AG09319 (cell line): ENCODE data around the gene OR5H6.

Source experiments
- DNase-seq: peaks from one replicate; pipeline ENCODE4 v3.0.0-alpha.2; 2010; ENCODE audit warnings: low read depth; ENCODE audit errors: extremely low read depth
- CTCF ChIP-seq: IDR thresholded peaks from 2 replicates; pipeline ENCODE4 v1.5.1; 2011; ENCODE audit warnings: low read depth, mild to moderate bottlenecking, inconsistent platforms, low read length, moderate library complexity

The OR5H6 gene

GRCh38 chr3:98282205-98282604 is 18.2 kb downstream of the OR5H6 start, which contains the start of gene OR5H2:
OR5H2 (plus strand) TSS chr3:98282505; CDS start chr3:98282903, 398 bp downstream.
- TF ChIP-seq CTCF: no peak
- DNase-seq: no peak

- no peak for DNase-seq
- TF ChIP-seq CTCF: no peak
Measured at GRCh38 chr3:98290916-98291315, 26.9 kb downstream of the OR5H6 start.

- no peak for TF ChIP-seq CTCF
Measured at GRCh38 chr3:98291332-98291957, 27.4 kb downstream of the OR5H6 start.

More at GRCh38 chr3:98291332-98291957, 27.4 kb downstream of the OR5H6 start:
- DNase-seq: no peak
